Cardiac ventricle fibroblast (primary cell): ENCODE data around the gene GRIK1. TPM values are rescaled to one million over a fixed set of nuclear protein-coding genes. Genes with fewer than 3 reads are reported as not detected.

Experiments used
- total RNA-seq: library from RNA; depleted of rRNA; stranded (reverse); fragments of >200 nt; gene quantifications from 2 replicates; pipeline ENCODE4 v1.2.3, GENCODE V29; 2015

GRIK1 gene
- not detected in 2 replicates for total RNA-seq

GRCh38 chr21:29939924-29940275 is at the start of gene GRIK1:
TSS of gene GRIK1 (minus strand) at chr21:29939996.

Other genes with a start within 250 kb of the GRIK1 start
- gene CLDN17, start 226.8 kb upstream of the GRIK1 start, total RNA-seq = not detected in 2 replicates